Vagina (tissue), 2 donors: ENCODE results near the gene GLT8D2.

ENCODE experiments used
- POLR2A ChIP-seq, 2 donors: fragments of 450-650 bp; IDR thresholded peaks; one replicate each; pipeline ENCODE4 v1.6.1; 2017; ENCODE audit warnings: antibody characterized with exemption in 2 of 2, mild to moderate bottlenecking in 2 of 2, moderate library complexity in 2 of 2
- POLR2AphosphoS5 ChIP-seq, 2 donors: sonication (generic); formaldehyde crosslinking; IDR thresholded peaks; one replicate each; pipeline ENCODE4 v1.9.0; 2017; ENCODE audit warnings: antibody characterized with exemption in 2 of 2, mild to moderate bottlenecking in 2 of 2, low read depth in 1 of 2; ENCODE audit not compliant: insufficient read depth in 1 of 2
- TF ChIP-seq, protein P1 (sequence below), 3 experiments: fragments of 450-650 bp in 2 of 3; fragments of 200-600 bp in 1 of 3; sonication (generic) in 1 of 3; IDR thresholded peaks; one replicate each; pipeline ENCODE4 v1.5.1; 2017 to 2019; ENCODE audit warnings: antibody characterized with exemption in 3 of 3, mild to moderate bottlenecking in 2 of 3, moderate library complexity in 2 of 3

GRCh38 chr12:103969391-103969790, 80.6 kb downstream of the GLT8D2 start:
- TF ChIP-seq POLR2A (IDR thresholded peaks at IDR 0.05) (no peak), POLR2AphosphoS5 (IDR thresholded peaks at IDR 0.05; ENCODE audit: insufficient read depth in 1 of 2, low read depth in 1 of 2) (no peak)
- TF ChIP-seq, protein P1, sequence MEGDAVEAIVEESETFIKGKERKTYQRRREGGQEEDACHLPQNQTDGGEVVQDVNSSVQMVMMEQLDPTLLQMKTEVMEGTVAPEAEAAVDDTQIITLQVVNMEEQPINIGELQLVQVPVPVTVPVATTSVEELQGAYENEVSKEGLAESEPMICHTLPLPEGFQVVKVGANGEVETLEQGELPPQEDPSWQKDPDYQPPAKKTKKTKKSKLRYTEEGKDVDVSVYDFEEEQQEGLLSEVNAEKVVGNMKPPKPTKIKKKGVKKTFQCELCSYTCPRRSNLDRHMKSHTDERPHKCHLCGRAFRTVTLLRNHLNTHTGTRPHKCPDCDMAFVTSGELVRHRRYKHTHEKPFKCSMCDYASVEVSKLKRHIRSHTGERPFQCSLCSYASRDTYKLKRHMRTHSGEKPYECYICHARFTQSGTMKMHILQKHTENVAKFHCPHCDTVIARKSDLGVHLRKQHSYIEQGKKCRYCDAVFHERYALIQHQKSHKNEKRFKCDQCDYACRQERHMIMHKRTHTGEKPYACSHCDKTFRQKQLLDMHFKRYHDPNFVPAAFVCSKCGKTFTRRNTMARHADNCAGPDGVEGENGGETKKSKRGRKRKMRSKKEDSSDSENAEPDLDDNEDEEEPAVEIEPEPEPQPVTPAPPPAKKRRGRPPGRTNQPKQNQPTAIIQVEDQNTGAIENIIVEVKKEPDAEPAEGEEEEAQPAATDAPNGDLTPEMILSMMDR (IDR thresholded peaks at IDR 0.05): no peak
